HG03520 (cell line): Measurements from ENCODE around the gene ELOVL5.
"Not testable (repeated sequence)": the region's sequence is repeated elsewhere in the genome, so short reads cannot be mapped to it uniquely, and the experiment has no call there.

ENCODE experiments used
- ATAC-seq: cut with Tn5 transposase; IDR thresholded peaks from one replicate; pipeline ENCODE4 v1.9.1; 2021; ENCODE audit warnings: mild to moderate bottlenecking, moderate library complexity; ENCODE audit not compliant: unreplicated experiment

Gene ELOVL5, protein sequence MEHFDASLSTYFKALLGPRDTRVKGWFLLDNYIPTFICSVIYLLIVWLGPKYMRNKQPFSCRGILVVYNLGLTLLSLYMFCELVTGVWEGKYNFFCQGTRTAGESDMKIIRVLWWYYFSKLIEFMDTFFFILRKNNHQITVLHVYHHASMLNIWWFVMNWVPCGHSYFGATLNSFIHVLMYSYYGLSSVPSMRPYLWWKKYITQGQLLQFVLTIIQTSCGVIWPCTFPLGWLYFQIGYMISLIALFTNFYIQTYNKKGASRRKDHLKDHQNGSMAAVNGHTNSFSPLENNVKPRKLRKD

DNA sequence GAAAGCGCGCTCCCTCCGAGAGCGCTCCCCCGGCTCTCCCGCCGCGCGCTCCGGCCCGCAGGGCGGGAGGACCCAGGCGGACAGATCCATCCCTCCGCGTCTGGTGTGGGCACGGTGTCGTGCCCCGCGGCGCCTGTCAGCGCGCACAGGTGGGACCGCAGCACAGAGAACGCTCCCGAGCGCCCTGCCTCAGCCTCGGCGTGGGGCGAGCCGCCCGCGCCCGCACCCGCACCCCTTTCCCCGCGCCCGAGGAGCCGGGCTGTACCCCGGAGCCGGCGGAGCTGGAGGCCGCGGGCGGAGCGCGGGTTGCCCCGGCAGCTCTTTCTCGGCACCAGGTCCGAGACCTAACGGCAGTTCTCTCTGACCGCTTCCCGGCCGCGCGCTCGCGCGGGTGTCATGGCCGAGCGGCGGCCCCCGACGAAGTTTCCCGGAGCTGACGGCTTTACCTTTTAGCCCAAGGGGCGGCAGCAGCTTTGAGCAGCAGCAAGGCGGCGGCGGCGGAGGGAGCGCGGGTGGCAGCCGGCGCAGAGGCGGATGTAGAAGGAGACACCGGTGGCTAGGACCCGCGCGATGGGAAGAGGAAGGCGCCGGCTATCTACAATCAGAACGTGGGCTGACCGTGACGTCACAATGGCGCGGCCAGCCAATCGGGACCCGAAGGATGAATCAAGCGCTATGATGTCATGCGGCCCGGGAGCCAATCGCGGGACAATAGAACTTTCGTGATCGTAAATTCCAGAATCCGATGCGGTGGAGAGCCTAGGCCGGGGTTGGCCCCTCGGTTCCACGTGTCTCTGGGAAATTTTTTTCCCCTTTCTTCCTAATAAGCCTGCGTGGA, at the start of gene ELOVL5:
TSS of gene ELOVL5 (minus strand) at position 580 of the 838 bp plus-strand sequence. CDS start 53,251 bp downstream, outside the sequence.
- ATAC-seq = peak; percentile 77

DNA sequence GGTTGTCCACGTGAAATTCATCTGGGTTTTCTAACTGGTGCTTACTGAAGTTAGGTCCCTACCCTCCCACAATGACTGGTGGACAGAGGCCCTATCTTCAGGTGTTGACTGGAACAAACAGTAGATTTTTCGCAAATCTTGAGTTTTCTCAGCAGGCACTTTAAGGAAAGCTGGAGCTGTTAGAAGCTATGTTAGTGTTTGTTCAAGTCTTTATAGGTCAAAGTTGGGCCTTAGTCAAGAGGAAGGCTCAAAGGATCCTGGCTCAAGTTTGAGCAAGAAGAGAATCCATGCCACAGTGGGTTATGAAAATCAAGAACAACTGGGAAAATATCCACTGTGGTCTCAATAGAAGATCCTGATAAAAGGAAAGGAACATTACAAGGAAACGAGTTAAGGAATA, 48.5 kb upstream of the ELOVL5 start:
- no peak for ATAC-seq

DNA sequence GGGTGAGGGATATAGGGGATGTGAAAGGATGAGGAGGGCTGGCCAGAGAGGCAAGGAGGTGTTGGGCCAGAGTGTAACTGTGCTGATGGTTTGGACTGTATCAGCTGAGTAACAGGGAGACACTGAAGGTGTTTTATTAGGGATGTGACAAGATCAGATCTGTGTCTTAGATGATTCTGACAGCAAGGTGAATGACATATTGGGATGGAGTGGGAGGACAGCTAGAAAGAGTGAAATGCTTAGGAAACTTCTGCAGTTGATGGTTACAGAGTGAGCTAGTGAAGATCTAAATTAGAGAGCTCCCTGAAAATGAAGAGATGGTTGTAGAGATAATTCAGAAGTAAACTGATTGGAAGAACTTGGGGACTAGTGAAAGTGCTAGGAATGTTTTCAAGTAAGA, 47.2 kb upstream of the ELOVL5 start:
- ATAC-seq = no peak

DNA sequence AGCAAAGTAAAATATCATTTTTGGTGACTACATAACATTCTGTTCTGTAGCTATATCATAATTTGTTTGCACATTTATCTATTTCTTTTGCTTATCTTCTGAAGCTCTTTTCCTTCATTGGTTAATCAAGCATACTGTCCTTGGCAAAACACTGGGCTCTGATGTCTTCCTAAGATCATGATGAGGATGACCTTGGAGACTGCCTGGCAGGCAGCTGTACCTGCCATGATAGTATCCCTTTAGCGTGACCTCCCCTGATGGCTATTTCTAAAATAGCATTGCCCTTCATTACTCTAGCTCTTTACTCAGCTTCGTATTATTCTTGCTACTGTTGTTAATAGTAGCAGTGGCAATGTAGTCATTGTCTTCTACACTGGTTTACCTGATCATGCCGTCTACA, 46.0 kb upstream of the ELOVL5 start:
- no peak for ATAC-seq

DNA sequence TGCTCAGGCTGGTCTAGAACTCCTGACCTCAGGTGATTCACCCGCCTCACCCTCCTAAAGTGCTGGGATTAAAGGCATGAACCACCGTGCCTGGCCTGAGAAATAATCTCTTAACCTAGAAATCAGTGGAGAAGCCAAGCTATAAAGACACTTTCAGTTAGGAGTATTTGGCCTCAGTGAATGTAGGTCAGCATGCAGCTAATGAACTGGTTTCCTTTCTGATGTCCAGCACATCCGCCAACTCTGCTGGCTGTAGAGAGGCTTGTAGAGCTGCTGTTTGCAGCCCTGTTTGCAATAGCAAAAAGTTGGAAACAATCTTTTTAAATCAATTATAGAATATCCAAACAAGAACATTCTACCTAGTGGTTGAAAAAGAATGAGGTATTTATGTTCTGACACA, 42.4 kb upstream of the ELOVL5 start:
- no peak for ATAC-seq

DNA sequence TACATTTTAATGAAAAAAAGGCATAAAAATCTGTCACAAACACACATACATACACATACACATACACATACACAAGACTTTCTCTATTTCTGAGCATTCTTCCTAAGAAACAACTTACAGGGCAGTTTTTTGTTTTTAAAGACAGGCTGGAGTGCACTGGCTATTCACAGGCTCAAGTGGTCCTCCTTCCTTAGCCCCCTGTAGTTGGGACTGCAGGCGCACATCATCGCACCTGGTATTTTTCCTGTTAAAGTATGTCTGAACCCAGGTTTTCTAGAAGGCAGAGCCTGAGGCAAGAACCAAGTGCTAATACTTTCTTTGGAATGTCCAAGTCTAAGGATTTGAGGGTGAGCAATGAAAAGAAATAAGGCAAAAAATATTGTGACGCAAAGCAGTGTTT, 41.3 kb upstream of the ELOVL5 start:
- no peak for ATAC-seq

DNA sequence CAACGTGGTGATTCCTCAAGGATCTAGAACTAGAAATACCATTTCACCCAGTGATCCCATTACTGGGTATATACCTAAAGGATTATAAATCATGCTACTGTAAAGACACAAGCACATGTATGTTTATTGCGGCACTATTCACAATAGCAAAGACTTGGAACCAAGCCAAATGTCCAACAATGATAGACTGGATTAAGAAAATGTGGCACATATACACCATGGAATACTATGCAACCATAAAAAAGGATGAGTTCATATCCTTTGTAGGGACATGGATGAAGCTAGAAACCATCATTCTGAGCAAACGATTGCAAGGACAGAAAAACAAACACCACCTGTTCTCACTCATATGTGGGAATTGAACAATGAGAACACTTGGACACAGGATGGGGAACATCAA, 39.9 kb upstream of the ELOVL5 start:
- ATAC-seq = not testable (repeated sequence)

DNA sequence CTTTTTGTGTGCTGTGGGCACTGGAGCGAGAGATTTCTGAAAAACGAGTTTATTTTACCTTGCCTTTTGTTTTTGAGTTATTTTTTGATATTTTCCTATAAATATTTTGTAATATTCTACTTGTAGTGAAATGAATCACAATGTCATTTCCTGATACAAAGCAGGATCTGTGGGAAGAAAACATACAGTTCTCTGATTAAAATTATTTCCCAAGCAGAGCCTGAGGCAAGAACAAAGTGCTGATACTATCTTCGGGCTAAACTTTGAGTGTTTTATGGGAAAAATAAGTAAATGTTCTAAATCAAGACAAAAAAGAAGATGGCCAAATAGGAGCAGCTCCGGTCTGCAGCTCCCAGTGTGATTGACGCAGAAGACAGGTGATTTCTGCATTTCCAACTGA, 33.7 kb upstream of the ELOVL5 start:
- no peak for ATAC-seq

DNA sequence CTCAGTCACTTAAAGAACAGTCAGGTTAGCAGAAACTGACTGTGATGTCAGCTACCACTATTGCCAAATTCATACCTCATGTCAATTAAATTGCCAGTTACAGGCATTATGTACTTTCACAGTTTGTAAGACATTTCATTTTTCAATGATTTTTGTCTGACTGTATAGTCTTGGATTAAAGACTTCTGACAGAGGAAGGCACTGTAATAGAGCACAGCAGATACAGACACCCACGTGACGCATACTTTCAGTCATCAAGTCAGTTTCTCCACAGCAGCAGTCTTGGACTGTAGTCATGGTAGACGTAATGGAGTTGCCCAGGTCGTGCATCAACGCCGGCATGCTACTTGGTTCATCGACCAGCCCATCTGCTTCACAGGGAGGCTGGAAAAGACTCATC, 29.5 kb upstream of the ELOVL5 start:
- no peak for ATAC-seq

DNA sequence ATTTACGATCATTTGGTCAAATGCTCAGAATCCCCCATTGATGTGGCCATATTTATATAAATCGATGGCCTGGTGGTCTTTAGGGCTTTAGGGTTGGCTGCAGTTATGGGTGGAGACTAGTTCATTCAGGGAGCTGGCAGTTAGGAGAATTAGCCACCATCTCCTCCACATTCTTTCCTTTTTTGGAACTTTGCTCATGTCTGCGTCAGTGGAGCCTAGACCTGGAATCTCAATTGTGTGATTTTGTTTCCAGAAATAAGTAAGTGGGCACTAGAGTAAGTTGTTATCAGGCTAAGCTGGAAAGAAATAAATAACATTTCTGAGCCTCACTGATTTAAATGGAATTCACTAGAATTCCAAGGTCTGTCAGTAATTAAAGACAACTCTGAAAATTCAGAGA, 29.0 kb upstream of the ELOVL5 start:
- ATAC-seq = no peak

DNA sequence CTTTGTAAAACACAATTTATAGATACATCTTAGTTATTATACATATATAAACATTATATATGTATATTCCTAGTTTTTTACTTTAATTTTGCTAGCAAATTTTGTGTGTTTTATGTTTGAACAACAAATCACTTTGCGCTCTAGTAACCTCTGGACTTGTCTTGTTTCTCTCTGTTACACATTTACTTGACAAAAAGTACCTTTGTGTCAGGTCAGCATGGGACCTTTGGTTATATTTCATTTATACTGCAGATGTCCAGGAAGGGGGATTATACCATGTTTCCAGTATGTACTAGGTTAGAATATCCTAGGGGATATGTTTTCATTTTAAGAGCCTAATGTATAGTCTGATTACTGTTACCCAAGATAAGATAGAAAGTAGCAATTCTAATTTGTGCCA, 28.5 kb upstream of the ELOVL5 start:
- no peak for ATAC-seq

DNA sequence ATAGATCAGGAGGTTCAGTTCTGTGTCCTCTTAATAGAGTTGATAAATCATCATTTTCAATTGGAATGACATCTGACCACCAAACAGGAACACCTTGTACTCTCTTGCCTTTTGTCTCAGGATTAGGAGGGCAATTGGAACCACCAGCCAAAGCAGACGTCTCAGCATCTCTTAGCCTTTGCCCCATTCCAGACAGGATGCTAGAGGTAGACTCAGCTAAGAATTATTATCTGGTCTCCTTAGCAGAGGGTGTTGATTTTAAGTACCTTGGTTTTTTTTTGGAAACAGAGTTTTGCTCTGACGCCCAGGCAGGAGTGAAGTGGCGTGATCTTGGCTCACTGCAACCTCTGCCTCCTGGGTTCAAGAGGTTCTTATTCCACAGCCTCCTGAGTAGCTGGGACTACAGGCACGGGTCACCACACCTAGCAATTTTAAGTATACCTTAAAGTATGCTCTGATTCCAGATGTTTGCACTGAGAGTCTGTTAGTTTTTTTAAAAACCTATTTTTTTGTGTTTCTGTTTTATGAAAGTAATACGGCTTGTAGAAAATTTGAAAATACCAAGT, 28.0 kb upstream of the ELOVL5 start:
- ATAC-seq = no peak

DNA sequence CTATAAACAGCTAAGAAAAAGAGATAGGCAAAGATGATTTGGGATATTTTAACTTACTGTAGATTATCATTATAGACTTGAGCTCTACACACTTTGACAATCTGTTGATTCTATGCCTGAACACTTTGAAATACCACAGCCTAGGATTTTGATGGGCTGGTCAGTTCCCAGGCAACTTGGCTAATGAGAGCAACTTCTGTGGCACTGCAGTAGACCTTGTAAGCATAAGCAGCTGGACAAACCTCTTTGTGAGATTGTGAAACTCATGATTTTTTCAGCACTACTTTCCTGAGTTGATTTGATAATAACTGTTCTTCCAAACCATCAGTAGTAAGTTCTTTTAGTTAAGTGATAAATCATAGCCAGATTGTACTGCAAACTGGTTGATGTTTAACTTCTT, 27.1 kb upstream of the ELOVL5 start:
- ATAC-seq = no peak

DNA sequence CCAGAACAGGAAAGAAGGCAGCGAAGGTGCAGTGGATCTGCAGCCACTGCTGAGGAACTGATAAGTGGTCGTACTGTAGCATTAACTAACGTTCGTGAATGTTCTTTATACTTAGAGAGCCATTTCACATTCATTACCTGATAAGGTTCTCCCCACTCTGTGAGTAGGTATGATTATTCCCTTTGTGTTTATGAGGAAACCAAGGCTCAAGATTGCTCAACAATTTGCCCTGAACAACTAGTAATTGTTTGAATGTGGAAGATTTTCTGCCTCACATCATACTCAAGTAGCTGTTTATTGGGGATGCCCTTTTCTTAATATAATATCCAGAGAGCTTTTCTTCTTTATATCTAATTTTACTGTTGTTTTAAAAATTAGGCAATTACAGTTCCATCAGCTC, 24.9 kb upstream of the ELOVL5 start:
- no peak for ATAC-seq

DNA sequence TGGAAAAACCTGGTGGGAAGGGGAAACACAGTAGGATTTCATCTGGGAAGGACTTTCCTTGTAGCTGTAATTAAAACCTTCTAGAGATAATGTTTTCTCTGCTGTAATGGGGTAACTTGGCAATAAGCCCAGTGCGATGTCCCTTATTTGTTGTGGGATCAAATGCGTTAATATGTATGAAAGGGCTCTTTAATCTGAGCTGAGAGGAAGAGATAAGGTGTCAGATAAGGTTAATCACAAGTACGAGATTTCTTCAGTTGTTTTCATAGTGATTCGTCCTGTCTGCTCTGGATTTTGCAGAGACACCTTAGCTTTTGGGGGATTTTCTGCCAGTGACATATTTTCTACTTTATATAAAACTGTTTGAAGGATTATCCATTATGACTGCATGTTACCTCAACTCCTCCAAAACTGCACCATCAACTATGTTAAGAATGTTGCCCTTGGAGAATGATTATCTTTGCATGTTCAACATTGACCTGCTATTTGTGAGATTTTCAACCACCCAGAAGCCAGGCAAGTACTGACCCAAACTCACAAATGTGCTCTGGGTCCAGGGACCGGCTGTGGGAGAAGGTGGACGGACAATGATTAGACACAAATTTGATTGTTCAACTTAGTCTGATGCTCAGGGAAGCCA, 21.2 kb upstream of the ELOVL5 start:
- no peak for ATAC-seq

DNA sequence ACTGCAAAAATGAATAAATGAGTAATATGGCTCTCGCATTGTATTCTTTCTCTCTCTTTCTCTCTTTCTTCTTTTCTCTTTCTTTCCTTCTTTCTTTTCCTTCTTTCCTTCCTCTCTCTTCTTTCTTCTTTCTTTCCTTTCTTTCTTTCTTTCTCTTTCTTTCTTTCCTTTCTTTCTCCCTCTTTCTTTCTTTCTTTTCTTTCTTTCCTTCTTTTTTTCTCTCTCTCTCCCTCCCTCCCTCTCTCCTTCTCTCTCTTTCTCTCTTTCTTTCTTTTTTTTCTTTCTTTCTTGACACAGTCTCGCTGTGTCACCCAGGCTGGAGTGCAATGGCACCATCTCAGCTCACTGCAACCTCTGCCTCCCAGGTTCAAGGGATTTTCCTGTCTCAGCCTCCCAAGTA, 20.3 kb upstream of the ELOVL5 start:
- ATAC-seq = no peak

DNA sequence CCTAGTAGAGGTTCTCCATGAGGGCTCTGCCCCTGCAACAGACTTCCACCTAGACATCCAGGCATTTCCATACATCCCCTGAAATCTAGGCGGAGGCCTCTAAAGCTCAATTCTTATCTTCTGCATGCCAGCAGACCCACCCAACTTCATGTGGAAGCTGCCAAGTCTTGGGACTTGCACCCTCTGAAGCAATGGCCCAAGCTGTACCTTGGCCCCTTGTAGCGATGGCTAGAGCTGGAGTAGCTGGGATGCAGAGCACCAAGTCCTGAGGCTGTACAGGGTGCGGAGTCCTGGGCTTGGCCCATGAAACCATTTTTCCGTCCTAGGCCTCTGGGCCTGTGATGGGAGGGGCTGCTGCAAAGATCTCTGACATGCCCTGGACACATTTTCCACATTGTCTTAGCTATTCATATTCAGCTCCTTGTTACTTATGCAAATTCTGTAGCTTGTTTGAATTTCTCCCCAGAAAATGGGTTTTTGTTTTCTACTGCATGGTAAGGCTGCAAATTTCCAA, 17.4 kb upstream of the ELOVL5 start:
- no peak for ATAC-seq

DNA sequence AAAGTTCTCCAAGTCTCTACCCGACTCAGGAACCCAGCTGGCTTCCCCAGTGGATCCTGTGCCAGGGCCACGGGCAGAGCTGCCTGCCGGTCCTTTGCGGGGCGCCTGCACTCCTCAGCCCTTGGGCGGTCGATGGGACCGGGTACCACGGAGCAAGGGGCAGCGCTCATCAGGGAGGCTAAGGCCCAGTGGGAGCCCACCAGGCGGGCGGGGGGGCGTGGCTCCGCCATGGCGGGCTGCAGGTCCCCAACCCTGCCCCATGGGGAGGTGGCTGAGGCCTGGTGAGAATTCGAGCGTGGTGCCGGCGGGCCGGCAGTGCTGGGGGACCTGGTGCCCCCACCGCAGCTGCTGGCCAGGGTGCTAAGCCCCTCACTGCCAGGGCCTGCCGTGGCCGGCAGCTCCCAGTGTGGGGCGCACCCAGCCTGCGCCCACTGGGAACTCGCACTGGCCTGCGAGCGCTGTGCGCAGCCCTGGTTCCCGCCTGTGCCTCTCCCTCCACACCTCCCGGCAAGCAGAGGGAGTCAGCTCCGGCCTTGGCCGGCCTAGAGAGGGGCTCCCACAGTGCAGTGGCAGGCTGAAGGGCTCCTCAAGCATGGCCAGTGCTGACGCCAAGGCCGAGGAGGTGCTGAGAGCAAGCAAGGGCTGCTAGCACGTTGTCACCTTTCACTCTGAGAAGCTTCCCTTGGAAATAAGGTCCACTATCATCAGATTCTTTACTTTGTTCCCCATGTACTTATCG, 14.8 kb upstream of the ELOVL5 start:
- ATAC-seq = no peak

DNA sequence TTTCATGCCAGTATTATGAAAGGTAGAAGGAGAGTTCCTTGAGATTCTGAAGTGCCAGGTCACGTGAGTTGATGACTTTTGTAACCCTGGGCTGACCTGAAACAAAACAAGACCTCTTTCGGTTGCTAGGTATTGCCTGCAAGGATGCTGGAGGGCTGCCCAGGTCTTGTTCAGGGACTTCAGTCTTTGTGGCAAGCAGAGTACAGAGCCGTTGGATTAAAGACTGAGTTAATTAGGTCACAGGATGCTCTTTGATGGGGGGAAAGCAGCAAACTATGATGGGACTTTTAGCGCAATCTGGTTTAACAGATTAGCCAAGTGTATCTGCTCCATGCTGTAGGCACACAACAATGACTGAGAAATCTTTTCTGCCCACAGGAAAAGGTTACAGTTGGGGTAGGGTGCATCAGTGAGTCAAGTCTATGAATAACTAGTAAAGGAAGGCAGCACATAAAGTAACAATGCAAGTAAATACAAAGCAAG, 12.8 kb upstream of the ELOVL5 start:
- ATAC-seq = no peak

DNA sequence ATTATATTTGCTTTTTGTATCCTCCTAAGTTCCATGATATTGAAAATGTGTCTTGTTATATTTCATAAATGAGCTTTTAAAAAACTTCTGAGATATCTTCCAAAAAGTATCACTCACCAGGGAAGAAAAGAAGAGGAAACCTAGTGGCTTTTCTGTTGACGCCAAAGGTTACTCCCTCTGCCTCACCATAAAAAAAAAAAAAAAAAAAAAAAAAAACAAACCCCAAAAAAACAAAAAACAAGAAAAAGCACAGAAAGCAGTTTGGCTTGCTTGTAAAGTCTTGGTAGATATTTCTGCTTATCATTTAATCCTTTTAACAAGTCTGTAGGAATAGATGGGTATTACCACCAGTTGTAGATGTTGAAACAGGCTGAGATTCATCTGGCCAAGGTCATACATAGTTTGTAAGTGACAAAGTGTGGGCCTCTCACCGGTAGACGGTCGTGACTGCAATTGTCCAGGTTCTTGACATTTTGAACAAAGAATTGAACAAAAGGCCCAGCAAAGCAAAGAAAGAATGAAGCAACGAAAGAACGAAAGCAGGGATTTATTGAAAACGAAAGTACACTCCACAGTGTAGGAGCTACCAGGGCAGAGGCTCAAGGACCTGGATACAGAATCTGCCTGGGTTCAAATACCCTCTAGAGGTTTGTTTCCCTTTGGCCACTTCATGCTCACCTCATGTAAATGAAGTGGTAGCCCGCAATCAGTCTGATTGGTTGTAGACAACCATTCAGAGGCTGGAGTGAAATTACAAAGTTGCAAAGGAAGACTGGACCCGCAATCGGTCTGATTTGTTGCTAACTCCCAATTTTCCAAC, 11.6 kb upstream of the ELOVL5 start:
- ATAC-seq = no peak
